Esophagus squamous epithelium (tissue), 5 donors: ENCODE measurements around the gene C2orf92. TPM values are rescaled to one million over a fixed set of nuclear protein-coding genes. Genes with fewer than 3 reads are reported as not detected.

Source experiments
- DNase-seq: peaks from one replicate; lab custom pipeline; 2025; lab: John Stamatoyannopoulos, UW
- H3K27ac ChIP-seq, 4 donors: fragments of 200-600 bp; sonication (generic); one replicate each; pipeline ENCODE4 v1.5.1; 2016 to 2019; ENCODE audit warnings: mild to moderate bottlenecking in 1 of 4
- H3K27me3 ChIP-seq, 4 donors: fragments of 200-600 bp; sonication (generic); 1 replicate in 3 of 4; 2 replicates in 1 of 4; pipeline versions ENCODE4 v1.5.1 to v1.6.0; 2017 to 2021; ENCODE audit warnings: antibody characterized with exemption in 1 of 4
- H3K36me3 ChIP-seq, 3 donors: fragments of 200-600 bp; sonication (generic); one replicate each; pipeline ENCODE4 v1.5.1; 2016 to 2019
- H3K4me1 ChIP-seq, 3 donors: fragments of 200-600 bp; sonication (generic); one replicate each; pipeline ENCODE4 v1.5.1; 2017 to 2019
- H3K4me3 ChIP-seq, 4 donors: fragments of 200-600 bp; sonication (generic); 1 replicate in 3 of 4; 2 replicates in 1 of 4; pipeline ENCODE4 v1.5.1; 2016 to 2019; ENCODE audit warnings: mild to moderate bottlenecking in 2 of 4, moderate library complexity in 1 of 4
- H3K9me3 ChIP-seq, 3 donors: fragments of 200-600 bp; sonication (generic); one replicate each; pipeline ENCODE4 v1.5.1; 2016 to 2019
- CTCF ChIP-seq, 6 experiments: fragments of 450-650 bp in 4 of 6; fragments of 200-600 bp in 2 of 6; sonication (generic) in 2 of 6; IDR thresholded peaks; one replicate each; pipeline ENCODE4 v1.5.1; 2016 to 2019; ENCODE audit warnings: antibody characterized with exemption in 6 of 6, mild to moderate bottlenecking in 4 of 6, moderate library complexity in 4 of 6
- POLR2A ChIP-seq, 4 donors: fragments of 450-650 bp; IDR thresholded peaks; one replicate each; pipeline ENCODE4 v1.6.1; 2017; ENCODE audit warnings: antibody characterized with exemption in 4 of 4, mild to moderate bottlenecking in 4 of 4, moderate library complexity in 3 of 4
- WGBS, 2 donors: methylation state at CpG; one replicate each; pipeline ENCODE4 v1.1.5; 2018; 5-methylcytosine and 5-hydroxymethylcytosine counted together
- intact Hi-C: fragments of 100-400 bp; cut with DNase I; formaldehyde crosslinking; loops from one replicate; pipeline ENCODE4 v1.15.0; 2022
- total RNA-seq, 4 donors: library from RNA; depleted of rRNA; stranded (reverse); fragments of >200 nt; gene quantifications; one replicate each; pipeline ENCODE4 v1.1.0, GENCODE V29; 2016
- donor health status: DM: yes; HTN: yes; CAD: no.

C2orf92 gene
- total RNA-seq, 4 donors from 2014 or later, result 2.5 to 12.8 (median 2.5) TPM; not detected in 1

- intact Hi-C loops, result no loop called here
- Histone ChIP-seq H3K4me3 (no peak overlapping the region), H3K27me3 (no peaks in the 10 kb centered on the region), H3K9me3 (peaks cover 0 to 10% (median 7%) of the 10 kb centered on the region in 3 donors), H3K27ac (no peak overlapping the region), H3K4me1 (peaks cover 0 to 19% (median 0%) of the 10 kb centered on the region in 3 donors), H3K36me3 (no peaks in the 10 kb centered on the region)
- DNase-seq, result no peak
- TF ChIP-seq CTCF (IDR thresholded peaks at IDR 0.05) (no peak), POLR2A (IDR thresholded peaks at IDR 0.05) (no peak)
- 100% methylated on average over 1 of the region's 1 CpG for WGBS, 2 donors
Observed at GRCh38 chr2:97730245-97730644, 60.7 kb downstream of the C2orf92 start.

GRCh38 chr2:97731274-97732020 lies 61.9 kb downstream of the C2orf92 start:
- no peak overlapping the region for H3K27ac ChIP-seq
- H3K9me3 ChIP-seq, result peaks cover 0 to 10% (median 7%) of the 10 kb centered on the region in 3 donors
- WGBS, 2 donors, result 83 to 87% methylated on average over 6 to 10 of the region's 12 CpGs
- no peak for TF ChIP-seq CTCF (IDR thresholded peaks at IDR 0.05)
- TF ChIP-seq POLR2A (IDR thresholded peaks at IDR 0.05), result no peak
- H3K4me3 ChIP-seq, result no peak overlapping the region
- DNase-seq, result no peak
- no peaks in the 10 kb centered on the region for H3K36me3 ChIP-seq
- no peaks in the 10 kb centered on the region for H3K27me3 ChIP-seq
- peaks cover 0 to 19% (median 0%) of the 10 kb centered on the region in 3 donors for H3K4me1 ChIP-seq
- intact Hi-C loops, result no loop called here

- DNase-seq, result no peak
- Histone ChIP-seq H3K27me3 (no peaks in the 10 kb centered on the region), H3K36me3 (no peaks in the 10 kb centered on the region), H3K9me3 (peaks cover 0 to 10% (median 7%) of the 10 kb centered on the region in 3 donors), H3K27ac (no peak overlapping the region), H3K4me1 (peaks cover 0 to 13% (median 0%) of the 10 kb centered on the region in 3 donors), H3K4me3 (no peak overlapping the region)
- TF ChIP-seq CTCF (IDR thresholded peaks at IDR 0.05), result no peak
- TF ChIP-seq POLR2A (IDR thresholded peaks at IDR 0.05), result no peak
- intact Hi-C loops, result no loop called here
- WGBS, 2 donors, result 58 to 71% methylated on average over 1 to 3 of the region's 28 CpGs
Observed at GRCh38 chr2:97732436-97733340, 63.2 kb downstream of the C2orf92 start.

GRCh38 chr2:97733341-97734035 lies 64.0 kb downstream of the C2orf92 start:
- Histone ChIP-seq H3K36me3 (no peaks in the 10 kb centered on the region), H3K4me1 (peaks cover 0 to 5% (median 0%) of the 10 kb centered on the region in 3 donors), H3K9me3 (peaks cover 0 to 10% (median 7%) of the 10 kb centered on the region in 3 donors), H3K4me3 (no peak overlapping the region), H3K27ac (no peak overlapping the region), H3K27me3 (no peaks in the 10 kb centered on the region)
- intact Hi-C loops, result no loop called here
- no peak for DNase-seq
- TF ChIP-seq POLR2A (IDR thresholded peaks at IDR 0.05) (no peak), CTCF (IDR thresholded peaks at IDR 0.05) (no peak)
- 75 to 81% methylated on average over 4 to 15 of the region's 20 CpGs for WGBS, 2 donors
